ENCODE data around the gene RHBDD1. TPM values are rescaled to one million over a fixed set of nuclear protein-coding genes. Genes with fewer than 3 reads are reported as not detected.

Gene RHBDD1
- total RNA-seq, 2 donors from 2014 or later: 7.9 to 9.9 TPM

- ATAC-seq (peak; percentile 1), DNase-seq (peak; percentile 49 to 66 (median 58))
- WGBS, 2 donors: 0 to 1% methylated on average over 2 to 60 of the region's 80 CpGs
- intact Hi-C loops (cut with DNase I): no loop called here
- Histone ChIP-seq H3K27me3 (no peaks in the 10 kb centered on the region), H3K4me1 (peaks cover 72% of the 10 kb centered on the region), H3K36me3 (replicated peaks in 1 of 2; ENCODE audit: insufficient read depth in 1 of 2, low read depth in 2 of 2) (no peaks in the 10 kb centered on the region), H3K27ac (peak overlapping the region; percentile 82 to 94 (median 88)), H3K4me3 (peak overlapping the region; percentile 74 to 92), H3K9me3 (no peaks in the 10 kb centered on the region)
- TF ChIP-seq, protein P1, sequence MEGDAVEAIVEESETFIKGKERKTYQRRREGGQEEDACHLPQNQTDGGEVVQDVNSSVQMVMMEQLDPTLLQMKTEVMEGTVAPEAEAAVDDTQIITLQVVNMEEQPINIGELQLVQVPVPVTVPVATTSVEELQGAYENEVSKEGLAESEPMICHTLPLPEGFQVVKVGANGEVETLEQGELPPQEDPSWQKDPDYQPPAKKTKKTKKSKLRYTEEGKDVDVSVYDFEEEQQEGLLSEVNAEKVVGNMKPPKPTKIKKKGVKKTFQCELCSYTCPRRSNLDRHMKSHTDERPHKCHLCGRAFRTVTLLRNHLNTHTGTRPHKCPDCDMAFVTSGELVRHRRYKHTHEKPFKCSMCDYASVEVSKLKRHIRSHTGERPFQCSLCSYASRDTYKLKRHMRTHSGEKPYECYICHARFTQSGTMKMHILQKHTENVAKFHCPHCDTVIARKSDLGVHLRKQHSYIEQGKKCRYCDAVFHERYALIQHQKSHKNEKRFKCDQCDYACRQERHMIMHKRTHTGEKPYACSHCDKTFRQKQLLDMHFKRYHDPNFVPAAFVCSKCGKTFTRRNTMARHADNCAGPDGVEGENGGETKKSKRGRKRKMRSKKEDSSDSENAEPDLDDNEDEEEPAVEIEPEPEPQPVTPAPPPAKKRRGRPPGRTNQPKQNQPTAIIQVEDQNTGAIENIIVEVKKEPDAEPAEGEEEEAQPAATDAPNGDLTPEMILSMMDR (IDR thresholded peaks at IDR 0.05): peak in 3 of 7 experiments; percentile 3 to 21 (median 16)
- TF ChIP-seq POLR2A (IDR thresholded peaks at IDR 0.05): peak in 1 of 3 donors; percentile 18
Measured at GRCh38 chr2:226798422-226799210, 37.2 kb upstream of the RHBDD1 start.

GRCh38 chr2:226799211-226799975 lies 36.5 kb upstream of the RHBDD1 start, which contains the start of gene IRS1:
TSS of gene IRS1 (minus strand) at chr2:226799820. CDS start at chr2:226798738, 1,082 bp downstream.
- WGBS, 2 donors: 1 to 3% methylated on average over 6 to 61 of the region's 82 CpGs
- H3K9me3 ChIP-seq: no peaks in the 10 kb centered on the region
- peaks cover 64% of the 10 kb centered on the region for H3K4me1 ChIP-seq
- no peaks in the 10 kb centered on the region for H3K36me3 ChIP-seq (replicated peaks in 1 of 2; ENCODE audit: insufficient read depth in 1 of 2, low read depth in 2 of 2)
- peak; percentile 72 to 80 (median 74) for DNase-seq
- H3K27ac ChIP-seq: peak within 1 kb of the TSS; percentile 82 to 94 (median 88)
- H3K27me3 ChIP-seq: no peaks in the 10 kb centered on the region
- intact Hi-C loops (cut with DNase I): no loop called here
- TF ChIP-seq POLR2A (IDR thresholded peaks at IDR 0.05): peak; percentile 38 to 71 (median 68)
- TF ChIP-seq, protein P1 (IDR thresholded peaks at IDR 0.05): peak in 4 of 7 experiments; percentile 64 to 78 (median 72)
- H3K4me3 ChIP-seq: peak within 1 kb of the TSS; percentile 74 to 92
- ATAC-seq: peak; percentile 73

- H3K36me3 ChIP-seq (replicated peaks in 1 of 2; ENCODE audit: insufficient read depth in 1 of 2, low read depth in 2 of 2): no peaks in the 10 kb centered on the region
- peak; percentile 3 for ATAC-seq
- H3K4me3 ChIP-seq: peak overlapping the region in 1 of 2 donors; percentile 29
- no peaks in the 10 kb centered on the region for H3K27me3 ChIP-seq
- WGBS, 2 donors: 0 to 4% methylated on average over 18 to 31 of the region's 39 CpGs
- peak; percentile 25 to 46 (median 30) for DNase-seq
- TF ChIP-seq, protein P1 (IDR thresholded peaks at IDR 0.05): peak in 3 of 7 experiments; percentile 4 to 13 (median 8)
- no peak for TF ChIP-seq POLR2A (IDR thresholded peaks at IDR 0.05)
- H3K27ac ChIP-seq: peak overlapping the region; percentile 82 to 94 (median 88)
- H3K9me3 ChIP-seq: no peaks in the 10 kb centered on the region
- peaks cover 55% of the 10 kb centered on the region for H3K4me1 ChIP-seq
- intact Hi-C loops (cut with DNase I): loop anchor here (10.0 kb wide), 2 partner anchors 575 to 1125 kb away; no protein-coding TSS in a partner anchor
Measured at GRCh38 chr2:226799976-226800940, 35.6 kb upstream of the RHBDD1 start.
